ENCODE measurements around the gene MPRIP.

MPRIP gene

GRCh38 chr17:17073030-17073564 lies 30.8 kb downstream of the MPRIP start:
- no peak for DNase-seq

GRCh38 chr17:17073581-17074403 lies 31.5 kb downstream of the MPRIP start:
- no peak for DNase-seq

GRCh38 chr17:17075125-17075781 lies 33.0 kb downstream of the MPRIP start:
- no peak for DNase-seq

GRCh38 chr17:17076066-17076465 lies 33.8 kb downstream of the MPRIP start:
- DNase-seq: no peak

GRCh38 chr17:17077101-17077500 lies 34.8 kb downstream of the MPRIP start:
- no peak for DNase-seq

GRCh38 chr17:17077861-17078732 lies 35.8 kb downstream of the MPRIP start:
- DNase-seq: no peak

GRCh38 chr17:17078832-17079231 lies 36.6 kb downstream of the MPRIP start:
- DNase-seq: no peak

- DNase-seq: no peak
Measured at GRCh38 chr17:17079336-17079735, 37.1 kb downstream of the MPRIP start.

GRCh38 chr17:17079761-17080160 lies 37.5 kb downstream of the MPRIP start:
- no peak for DNase-seq

- no peak for DNase-seq
Measured at GRCh38 chr17:17080181-17080631, 37.9 kb downstream of the MPRIP start.

- no peak for DNase-seq
Measured at GRCh38 chr17:17080781-17081180, 38.5 kb downstream of the MPRIP start.

GRCh38 chr17:17081304-17081940 lies 39.2 kb downstream of the MPRIP start:
- DNase-seq: no peak

- DNase-seq: no peak
Measured at GRCh38 chr17:17082878-17083277, 40.6 kb downstream of the MPRIP start.

GRCh38 chr17:17084317-17084835 lies 42.1 kb downstream of the MPRIP start:
- no peak for DNase-seq

- no peak for DNase-seq
Measured at GRCh38 chr17:17084941-17085340, 42.7 kb downstream of the MPRIP start.

- no peak for DNase-seq
Measured at GRCh38 chr17:17086585-17086984, 44.3 kb downstream of the MPRIP start.

GRCh38 chr17:17087424-17088015 lies 45.3 kb downstream of the MPRIP start:
- no peak for DNase-seq

GRCh38 chr17:17088086-17088485 lies 45.8 kb downstream of the MPRIP start:
- DNase-seq: no peak

- no peak for DNase-seq
Measured at GRCh38 chr17:17088541-17089525, 46.6 kb downstream of the MPRIP start.

- DNase-seq: no peak
Measured at GRCh38 chr17:17089796-17090641, 47.8 kb downstream of the MPRIP start.
